ENCODE measurements around the gene KREMEN2.

The KREMEN2 gene

DNA sequence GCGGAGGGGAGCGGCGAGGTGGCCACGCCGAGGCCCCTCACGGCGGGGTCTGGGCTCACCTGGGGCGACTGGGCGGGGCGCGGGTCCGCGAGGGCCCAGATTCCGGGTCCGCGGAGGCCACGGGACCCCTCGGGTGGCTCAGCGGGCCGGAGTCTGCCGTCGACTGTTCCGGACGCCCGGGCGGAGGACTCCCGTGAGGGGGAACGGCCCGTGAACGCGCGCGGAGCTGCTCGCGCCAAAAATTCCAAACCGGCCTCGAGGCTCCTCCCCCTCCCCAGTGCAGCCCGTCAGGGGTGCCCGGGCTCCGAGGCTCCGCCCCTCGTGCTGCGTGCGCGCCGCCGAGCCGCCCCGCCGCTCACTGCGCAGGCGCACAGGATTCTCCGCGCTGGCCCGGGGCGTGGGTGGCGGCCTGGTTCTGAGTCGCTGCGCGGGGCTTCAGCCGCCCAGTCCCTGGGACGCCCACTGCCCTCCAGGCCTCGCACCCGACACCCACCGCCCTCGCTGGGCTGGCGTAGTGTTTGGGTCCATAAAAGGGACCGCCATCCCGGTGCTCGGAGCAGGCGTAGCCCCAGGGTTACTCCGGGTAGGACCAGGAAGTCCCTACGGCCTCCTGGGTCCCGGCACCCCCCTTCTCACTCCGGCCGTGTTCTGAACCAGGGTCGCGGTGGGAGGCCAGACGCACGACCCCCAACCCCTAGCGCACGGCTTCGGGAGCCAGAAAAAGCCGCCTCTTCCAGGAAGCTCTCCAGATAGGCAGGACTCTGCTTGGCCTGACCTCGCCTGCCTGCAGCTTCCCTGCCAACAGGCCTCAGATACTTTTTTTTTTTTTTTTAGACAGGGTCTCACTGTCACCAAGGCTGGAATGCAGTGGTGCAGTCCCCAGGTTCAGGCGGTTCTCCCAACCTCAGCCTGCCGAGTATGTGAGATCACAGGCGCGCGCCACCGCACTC lies 16.4 kb downstream of the KREMEN2 start, which contains the start of gene PKMYT1:
Gene PKMYT1, minus strand, starts transcription at position 220 of the 950 bp plus-strand sequence. CDS start 789 bp downstream, outside the sequence.
- DNase-seq (ENCODE audit: low spot score), result peak; percentile 100

DNA sequence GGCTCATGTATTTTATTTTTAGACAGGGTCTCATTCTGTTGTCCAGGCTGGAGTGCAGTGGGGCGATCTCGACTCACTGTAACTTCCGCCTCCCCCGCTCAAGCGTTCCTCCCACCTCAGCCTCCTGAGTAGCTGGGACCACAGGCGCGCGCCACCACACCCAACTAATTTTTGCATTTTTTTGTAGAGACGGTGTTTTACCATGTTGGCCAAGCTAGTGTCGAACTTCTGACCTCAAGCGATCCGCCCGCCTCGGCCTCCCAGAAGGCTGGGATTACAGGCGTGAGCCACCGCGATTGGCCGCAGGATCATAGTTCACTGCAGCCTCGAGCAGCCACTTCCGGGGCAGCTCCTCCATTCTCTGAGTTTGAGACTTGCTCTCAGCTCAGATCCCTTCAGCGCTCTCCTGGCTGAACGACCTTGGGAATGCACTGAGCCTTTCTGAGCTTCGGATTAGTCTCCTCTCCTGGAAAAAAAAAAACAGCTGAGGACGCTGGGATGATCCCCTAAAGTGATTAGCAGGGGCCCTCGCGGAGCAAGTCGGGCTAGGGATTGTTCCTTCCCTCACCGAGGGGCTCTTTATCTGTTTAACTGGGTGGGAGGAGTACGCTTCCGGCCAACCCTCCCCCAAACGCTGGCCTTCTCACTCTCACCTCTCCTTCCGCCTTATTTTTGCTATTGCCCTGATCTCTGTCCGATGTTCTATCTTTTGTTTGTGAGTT lies 17.3 kb downstream of the KREMEN2 start:
- DNase-seq (ENCODE audit: low spot score), result no peak

DNA sequence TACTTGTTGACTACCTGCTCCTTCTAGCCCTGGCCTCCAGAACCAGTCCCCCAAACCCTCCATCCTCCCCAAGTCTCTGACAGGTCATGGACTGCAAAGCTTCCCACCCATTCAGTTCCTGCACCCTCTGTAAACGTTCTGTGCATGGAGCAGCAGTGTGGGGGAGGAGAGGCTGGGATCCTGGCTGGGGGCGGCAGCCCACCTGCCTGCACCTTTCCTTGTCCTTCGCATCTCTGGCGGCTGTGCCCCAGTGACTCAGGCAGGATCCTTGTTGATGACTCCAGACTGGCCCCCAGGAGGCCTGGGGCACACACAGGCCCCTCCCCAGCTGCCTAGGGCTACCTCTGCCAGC lies 17.8 kb downstream of the KREMEN2 start:
- no peak for DNase-seq (ENCODE audit: low spot score)

DNA sequence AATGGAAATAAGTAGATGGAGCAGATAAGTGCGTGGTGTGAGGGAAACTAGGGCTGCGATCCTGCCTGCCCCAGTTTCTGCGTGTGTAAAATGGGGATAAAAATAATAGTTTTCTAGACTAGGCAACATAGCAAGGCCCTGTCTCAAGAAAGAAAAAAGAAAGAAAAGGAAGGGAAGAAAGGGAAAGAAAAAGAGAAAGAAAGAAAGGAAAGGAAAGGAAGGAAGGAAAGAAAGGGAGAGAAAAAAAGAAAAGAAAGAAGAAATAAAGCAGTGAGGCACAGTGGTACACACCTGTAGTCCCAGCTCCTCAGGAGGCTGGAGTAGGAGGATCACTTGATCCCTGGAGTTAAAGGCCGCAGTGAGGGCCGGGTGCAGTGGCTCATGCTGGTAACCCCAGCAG lies 18.3 kb downstream of the KREMEN2 start:
- no peak for DNase-seq (ENCODE audit: low spot score)

DNA sequence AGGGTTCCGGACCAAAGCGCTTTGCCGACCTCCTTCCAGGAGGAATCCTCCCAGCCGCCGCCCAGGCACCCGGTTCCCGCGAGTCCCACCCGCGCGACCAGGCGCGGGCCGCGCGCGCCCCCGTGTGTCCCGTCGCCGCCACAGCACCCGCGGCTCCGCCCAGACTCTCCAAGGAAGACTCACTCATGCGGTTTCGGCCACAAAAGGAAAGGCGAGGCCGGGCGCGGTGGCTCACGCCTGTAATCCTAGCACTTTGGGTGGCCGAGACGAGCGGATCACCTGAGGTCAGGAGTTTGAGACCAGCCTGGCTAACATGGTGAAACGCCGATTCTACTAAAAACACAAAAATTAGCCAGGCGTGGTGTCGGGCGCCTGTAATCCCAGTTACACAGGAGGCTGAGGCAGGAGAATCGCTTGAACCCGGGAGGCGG lies 19.6 kb downstream of the KREMEN2 start:
- peak; percentile 96 for DNase-seq (ENCODE audit: low spot score)

DNA sequence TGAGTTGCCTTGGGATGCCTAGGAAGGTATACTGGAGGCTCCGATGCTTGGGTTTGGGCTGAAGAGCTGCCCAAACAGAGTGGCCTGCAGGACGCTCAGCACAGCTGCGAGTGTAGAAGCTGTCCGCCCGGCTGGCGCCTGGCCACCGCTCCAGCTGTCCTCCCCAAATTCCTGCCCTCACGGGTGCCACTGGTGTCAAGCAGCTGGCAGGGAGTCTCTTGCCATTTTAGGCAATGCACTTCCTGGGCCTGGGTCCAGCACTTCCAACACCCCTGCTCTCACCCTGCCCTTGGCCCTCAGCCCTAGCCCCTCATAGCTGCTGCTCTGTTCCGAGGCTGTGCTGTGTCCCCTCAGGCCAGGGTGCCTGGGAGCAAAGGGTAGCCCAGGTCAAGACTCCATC lies 21.4 kb downstream of the KREMEN2 start:
- DNase-seq (ENCODE audit: low spot score), result no peak

DNA sequence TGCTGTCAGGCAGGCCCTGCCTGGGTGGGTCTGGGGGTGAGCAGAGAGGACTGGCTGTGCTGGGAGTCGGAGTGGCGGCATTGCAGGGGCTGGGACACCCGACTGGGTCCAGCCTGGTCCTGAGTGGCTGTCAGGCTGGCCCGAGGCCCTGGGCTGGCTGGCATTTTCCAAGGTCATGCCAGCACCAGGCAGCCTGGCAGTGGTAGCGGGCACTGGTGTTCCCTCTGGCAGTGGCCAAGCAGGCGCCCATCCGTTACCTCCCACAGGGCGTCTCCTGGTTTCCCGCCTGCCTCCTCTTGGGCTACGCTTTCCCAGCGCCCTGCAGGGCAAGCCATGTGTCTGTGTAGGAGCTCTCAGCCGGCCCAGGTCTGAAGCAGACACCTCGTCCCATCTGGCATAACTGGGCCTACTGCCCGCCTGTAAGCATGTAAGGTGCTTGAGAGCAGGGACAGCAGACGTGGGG lies 21.8 kb downstream of the KREMEN2 start:
- no peak for DNase-seq (ENCODE audit: low spot score)

DNA sequence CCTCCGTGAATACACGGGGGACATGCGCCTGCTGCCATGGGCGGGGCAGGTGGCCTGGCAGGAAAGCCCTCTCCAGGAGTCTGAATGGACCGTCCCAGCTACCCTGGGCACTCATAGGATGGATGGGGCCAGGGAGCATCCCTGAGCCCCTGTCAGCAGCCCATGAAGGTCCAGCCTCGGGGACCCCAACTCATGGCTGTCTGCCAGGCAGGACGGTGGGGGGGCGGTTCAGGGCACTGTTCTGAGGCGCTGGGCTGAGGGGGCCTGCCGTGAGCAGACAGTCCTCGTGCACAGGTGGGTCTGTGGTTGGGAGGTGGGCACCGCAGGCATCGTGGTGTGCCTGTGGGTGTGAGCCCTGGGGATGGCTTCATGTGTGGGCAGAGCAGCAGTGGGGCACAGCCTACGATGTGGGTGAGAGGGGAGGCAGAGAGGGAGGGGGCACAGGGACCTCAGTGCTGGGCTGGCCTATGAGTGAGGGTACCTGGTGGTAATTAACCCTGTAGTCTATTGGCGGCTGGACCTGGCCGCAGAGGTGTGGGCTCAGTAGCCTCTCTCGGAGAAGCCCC lies 22.6 kb downstream of the KREMEN2 start:
- DNase-seq (ENCODE audit: low spot score), result no peak

DNA sequence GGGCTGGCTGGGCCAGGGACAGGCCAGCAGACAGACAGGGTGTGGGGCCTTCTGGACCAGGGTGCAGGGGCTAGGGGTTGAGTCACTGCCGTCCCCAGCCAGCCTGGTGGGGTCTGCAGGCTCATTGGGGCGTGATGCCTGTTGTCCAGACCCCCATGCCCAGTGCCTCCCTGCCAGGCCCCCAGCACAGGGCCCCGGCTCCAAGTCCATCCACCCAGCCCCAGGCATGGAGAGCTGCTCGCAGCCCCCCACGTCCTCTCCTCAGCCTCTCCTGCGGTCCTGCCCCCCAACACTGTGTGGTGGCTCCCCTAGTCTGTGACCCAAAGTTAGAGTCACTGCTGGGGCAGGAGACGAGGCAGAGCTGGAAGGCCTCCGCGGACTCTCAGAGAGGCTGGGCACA lies 23.2 kb downstream of the KREMEN2 start:
- DNase-seq (ENCODE audit: low spot score), result no peak

DNA sequence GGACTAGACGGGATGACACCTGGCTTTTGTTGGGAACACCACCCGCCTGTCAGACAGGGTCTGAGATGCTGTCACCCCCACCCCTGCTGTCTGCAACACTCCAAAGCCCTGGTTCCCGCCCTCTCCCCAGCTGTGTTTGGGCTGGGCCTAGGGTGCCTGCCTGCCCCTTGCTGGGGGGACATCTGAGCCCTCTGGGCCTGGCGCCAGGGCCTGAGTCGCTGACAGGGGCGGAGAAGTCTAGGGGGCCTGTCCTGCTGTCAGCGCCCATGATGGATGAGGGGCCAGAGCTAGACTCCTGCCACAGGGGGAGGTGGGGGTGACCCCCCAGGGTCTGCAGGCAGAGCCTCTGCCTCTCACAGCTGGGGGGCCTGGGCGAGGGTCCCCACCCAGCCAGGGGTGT lies 23.8 kb downstream of the KREMEN2 start:
- DNase-seq (ENCODE audit: low spot score), result no peak

DNA sequence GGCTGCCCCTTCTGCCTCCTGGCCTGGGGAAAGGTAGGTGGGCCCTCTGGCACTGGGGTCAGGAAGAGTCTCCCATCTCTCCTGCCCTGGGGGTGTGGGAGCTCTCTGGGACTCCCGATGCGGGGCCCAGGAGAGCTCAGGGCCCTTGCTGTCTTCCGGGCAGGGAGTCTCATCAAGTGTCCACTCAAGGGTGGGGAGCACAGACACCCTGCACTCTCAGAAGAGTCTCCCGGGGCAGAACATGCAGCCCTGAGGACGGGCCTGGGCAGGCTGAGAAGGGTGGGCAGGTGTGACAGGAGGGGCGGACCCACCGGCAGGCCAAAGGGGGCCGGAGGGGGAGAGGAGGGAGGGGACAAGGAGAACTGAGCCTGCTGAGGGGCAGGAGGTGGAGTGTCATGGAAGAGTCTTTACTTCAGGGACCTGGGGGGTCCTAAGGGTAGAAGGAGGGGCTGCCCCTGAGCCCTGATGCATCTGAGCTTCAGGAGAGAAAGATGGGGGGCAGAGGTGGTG lies 24.6 kb downstream of the KREMEN2 start:
- DNase-seq (ENCODE audit: low spot score), result no peak

DNA sequence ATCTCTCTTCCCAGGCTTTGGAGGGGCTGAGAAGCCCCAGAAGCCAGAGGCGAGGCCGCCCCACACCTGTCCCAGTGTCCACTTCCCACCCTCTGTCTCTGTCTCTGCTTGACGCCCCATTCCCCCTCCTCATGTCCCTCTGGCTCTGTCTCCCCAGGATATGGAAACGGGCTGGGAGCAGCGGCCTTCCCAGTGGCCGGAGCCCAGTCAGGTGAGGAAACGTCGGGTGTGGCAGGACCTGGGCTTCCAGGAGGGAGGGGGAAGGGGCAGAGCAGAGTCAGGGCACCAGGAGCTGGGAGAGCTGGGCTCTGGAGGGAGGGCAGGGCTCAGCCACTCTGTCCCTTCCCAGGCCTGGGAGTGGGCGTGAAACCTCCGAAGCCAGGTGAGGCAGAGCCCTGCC lies 26.8 kb downstream of the KREMEN2 start:
- DNase-seq (ENCODE audit: low spot score), result no peak

DNA sequence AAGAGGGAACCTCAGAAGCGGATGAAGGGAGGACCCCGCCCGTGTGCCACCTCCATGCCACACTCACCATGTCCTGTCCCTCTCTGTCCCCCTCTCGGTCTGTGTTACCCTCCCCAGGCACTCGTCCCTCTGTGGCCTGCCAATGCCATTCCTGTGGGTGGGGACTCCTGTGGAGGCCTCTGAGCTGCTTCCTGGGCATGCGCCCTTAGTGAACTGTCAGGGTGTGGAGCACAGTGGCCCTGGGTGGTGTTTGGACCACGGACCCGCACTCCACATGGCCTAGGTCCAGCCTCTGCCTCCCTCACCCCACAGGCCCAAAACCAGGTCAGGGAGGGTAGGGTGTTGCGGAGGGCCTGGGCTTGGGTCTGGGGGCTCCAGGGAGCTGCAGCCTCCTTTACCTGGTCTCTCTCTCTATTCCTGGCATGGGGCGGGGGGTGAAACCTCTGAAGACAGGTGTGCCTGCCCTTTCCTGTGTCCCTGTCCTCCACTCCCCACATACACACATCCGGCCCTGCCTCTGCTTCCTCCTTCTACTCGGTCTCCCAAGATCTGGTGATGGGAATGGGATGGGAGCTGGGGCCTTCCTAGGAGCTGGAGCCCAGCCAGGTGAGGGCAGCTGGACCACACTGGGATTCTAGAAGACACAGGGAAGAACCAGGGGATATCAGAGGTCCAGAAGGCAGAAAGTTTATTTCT lies 27.6 kb downstream of the KREMEN2 start:
- no peak for DNase-seq (ENCODE audit: low spot score)

DNA sequence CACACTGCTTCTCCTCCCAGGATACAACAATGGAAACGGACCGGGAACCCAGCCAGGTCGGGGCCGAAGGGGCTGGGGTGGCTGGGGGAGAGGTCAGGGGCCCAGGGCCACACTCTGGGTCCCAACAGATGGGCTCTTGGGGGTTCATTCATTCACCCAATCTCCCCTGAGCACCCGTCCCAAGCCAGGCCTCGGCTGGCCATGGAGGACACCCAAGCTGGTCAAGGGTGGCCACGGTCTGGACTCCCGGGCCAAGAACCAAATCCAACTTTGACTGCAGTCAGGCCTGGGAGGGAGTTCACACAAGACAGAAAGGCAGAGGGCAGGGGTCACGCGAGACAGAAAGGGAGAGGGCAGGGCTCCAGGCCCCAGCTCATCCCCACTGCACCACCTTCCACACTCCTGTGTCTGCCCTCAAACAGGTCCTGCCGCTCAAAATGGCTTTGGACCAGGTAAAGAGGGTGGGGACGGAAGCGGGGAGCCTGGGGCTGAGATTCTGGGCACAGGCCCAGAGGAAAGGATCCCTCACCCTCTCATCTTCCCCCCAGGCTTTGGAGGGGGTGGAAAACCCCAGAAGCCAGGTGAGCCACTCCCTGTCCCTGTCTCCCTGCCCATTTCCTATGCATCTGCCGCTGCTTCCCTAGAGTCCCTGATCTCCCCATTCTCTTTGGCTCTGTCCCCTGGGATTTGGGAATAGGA lies 28.5 kb downstream of the KREMEN2 start:
- no peak for DNase-seq (ENCODE audit: low spot score)

DNA sequence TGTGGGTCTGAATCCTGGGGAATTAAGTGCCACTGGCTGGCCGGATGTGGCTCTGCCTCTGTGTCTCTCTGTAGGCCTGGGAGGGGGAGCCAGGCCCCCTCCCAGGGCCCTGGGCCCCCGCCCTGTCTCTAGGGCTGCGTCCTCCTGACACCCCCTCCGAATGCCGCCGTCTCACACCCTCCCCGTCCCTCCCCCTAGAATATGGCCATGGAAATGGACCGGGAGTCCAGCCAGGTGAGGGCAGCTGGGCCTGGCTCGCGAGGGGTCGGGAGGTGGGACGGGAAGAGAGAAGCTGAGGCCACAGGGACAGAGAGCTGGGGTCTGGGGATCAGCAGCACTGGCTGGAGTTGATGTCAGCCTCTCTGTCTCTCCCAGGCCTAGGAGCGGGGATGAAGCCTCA lies 32.2 kb downstream of the KREMEN2 start:
- no peak for DNase-seq (ENCODE audit: low spot score)

DNA sequence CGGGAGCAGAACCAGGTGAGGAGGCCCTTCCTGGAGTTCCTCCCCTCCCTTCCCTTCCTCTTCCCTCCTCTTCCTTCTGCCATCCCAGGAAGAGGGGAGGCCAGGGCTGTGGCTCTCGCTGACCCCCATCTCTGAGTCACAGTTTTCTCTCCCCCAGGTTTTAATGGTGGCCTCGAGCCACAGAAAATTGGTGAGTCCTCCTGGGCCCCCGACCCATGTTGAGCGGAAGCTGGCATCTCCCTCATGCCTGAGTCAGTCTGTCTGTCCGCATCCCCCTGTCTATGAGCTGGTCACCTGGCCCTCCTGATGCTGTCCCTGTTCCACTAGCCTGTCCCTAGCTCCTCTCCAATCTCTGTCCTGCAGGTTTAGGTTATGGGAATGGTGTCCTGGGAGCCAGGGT lies 35.9 kb downstream of the KREMEN2 start:
- DNase-seq (ENCODE audit: low spot score), result no peak

DNA sequence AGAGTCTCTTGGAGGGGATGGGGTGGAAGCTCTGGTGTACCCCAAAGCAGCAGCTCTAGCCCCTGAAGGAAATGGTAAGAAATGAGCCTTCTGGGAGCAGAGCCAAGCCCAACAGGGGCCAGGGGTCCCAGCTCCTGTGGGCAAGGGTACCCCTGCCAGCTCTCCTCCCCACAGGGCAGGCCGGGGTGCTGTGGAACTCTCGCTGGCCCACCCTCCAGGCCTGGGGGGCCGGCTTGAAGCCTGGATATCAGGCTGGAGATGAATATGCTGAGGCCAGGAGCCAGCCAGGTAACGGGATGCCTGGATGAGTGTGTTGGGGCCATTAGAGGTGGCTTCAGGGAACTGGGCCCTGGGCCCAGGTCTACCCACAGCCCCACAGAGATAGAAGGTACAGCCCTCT lies 36.5 kb downstream of the KREMEN2 start:
- no peak for DNase-seq (ENCODE audit: low spot score)

DNA sequence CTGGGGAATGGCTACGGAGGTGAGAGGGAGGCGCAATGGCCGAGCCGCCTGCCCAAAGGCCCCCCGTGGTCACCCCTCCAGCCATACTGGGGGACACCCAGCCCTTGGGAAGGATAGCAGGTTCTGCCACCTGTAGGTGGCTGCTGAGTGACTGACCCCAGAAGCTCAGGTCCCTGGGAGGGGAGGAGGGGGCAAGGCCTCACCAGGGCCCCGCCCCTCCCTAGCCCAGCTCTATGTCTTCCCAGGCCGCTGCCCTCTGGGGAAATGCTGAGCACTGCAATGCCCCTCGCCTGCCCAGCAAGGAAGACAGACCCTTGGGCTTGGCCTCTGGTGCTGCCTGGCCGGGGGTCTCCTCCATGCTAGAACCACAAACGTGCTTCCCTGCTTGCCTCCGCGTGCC lies 37.2 kb downstream of the KREMEN2 start:
- no peak for DNase-seq (ENCODE audit: low spot score)

DNA sequence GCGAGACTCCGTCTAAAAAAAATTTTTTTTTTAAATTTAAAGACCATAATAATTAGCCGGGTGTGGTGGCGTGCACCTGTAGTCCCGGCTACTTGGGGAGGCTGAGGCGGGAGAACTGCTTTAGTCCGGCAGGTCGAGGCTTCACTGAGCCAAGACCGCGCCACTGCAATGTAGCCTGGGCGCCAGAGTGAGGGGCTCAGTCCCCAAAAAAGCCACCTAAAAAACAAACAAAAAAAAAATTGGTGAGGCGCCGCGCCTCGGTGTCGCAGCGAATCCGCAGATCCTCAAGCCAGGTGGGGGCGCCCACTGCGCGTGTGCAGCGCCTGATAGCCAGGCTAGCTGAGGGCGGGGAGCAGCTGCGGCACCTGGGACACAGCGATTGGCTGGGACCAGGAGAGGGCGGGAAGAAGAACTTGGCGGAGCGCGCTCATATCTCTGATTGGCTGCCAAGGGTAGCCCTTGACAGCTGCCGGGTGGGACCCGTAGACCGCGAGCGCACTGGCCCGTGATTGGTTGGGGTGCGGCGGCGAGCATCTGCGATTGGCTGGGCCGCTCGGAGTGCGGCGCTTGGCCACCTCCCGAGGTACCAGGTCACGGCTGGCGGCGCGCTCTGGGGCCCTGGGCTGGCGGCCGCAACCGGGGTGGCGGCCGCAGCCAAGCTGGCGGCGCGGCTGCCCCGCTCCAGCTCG lies 39.7 kb downstream of the KREMEN2 start:
- peak; percentile 99 for DNase-seq (ENCODE audit: low spot score)

DNA sequence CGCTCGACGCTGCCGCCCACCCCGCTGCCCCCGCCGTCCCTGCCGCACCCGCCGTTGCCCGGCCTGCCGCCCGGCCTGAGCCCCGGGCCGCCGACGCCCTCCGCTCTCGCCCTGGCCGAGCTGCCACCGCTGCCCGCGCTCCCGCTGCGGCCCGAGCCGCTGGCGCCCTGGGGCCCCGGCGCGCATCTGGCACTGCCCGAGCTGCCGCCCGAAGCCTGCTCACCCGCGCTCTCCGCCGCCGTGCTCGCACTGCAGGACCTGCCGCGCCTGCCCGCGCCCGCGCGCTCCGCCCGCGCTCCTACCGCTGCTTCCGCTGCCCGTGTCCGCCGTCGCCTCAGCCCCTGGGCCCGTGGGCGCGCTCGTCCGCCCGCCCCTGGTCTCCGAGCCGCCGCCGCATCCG lies 40.2 kb downstream of the KREMEN2 start:
- no peak for DNase-seq (ENCODE audit: low spot score)

DNA sequence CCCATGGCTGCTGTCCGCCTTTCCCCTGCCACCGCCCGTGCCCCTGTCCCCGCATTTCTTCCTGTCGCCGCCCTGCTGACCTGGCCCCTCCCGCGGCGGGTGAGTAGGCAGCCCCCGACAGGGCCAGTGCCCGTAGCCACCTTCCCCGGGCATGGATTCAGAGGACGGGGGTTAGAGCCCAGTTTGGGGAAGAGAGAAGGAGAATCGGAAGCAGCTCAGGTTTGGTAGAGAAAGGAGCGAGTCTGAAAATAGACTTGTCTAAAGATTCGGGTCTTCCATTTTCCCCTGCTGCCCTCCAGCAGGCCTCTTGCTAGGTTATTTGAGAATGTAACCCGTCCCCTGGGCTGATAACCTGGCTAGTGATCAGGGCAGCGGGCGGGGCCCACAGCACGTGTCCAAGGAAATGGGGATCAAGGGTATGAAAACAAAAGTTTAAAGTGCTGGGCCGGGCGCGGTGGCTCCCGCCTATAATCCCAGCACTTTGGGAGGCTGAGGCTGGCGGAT lies 40.8 kb downstream of the KREMEN2 start:
- DNase-seq (ENCODE audit: low spot score), result no peak
